K562 (cell line): ENCODE measurements around the gene CDC5L. TPM values are rescaled to one million over a fixed set of nuclear protein-coding genes. Genes with fewer than 3 reads are reported as not detected.

Experiments used
- ARID1B ChIP-seq: fragments of 450-650 bp; IDR thresholded peaks from 2 replicates; pipeline ENCODE4 v1.6.1; 2016; ENCODE audit warnings: antibody characterized with exemption, mild to moderate bottlenecking, inconsistent platforms
- BRF1 ChIP-seq: IDR thresholded peaks from 3 replicates; pipeline ENCODE4 v1.6.1; 2011; ENCODE audit warnings: borderline replicate concordance, mild to moderate bottlenecking; ENCODE audit not compliant: insufficient read length; ENCODE audit errors: extremely low read depth
- GATAD2B ChIP-seq: fragments of 450-650 bp; IDR thresholded peaks from 2 replicates; pipeline ENCODE4 v1.6.1; 2017; ENCODE audit warnings: mild to moderate bottlenecking, borderline replicate concordance
- LEF1 ChIP-seq: fragments of 450-650 bp; IDR thresholded peaks from 2 replicates; pipeline ENCODE4 v1.6.1; 2016; ENCODE audit warnings: mild to moderate bottlenecking
- MED1 ChIP-seq: sonication (generic); formaldehyde crosslinking; IDR thresholded peaks from 2 replicates; pipeline ENCODE4 v1.8.1; 2023; ENCODE audit warnings: missing genetic modification reagents, borderline replicate concordance
- MYC ChIP-seq, 2 experiments: fragments of 250-450 bp in 1 of 2; sonication (Bioruptor Pico) in 1 of 2; IDR thresholded peaks; 2 replicates each; pipeline versions ENCODE4 v1.5.1 to v1.6.1; 2012 to 2021; ENCODE audit warnings: low read depth in 2 of 2, borderline replicate concordance in 1 of 2, improper control_type of control experiment in 1 of 2, low read length in 1 of 2, mild to moderate bottlenecking in 1 of 2, moderate library complexity in 1 of 2
- NRF1 ChIP-seq, 2 experiments: fragments of 450-650 bp; IDR thresholded peaks in 1 of 2; conservative IDR thresholded peaks in 1 of 2; 2 replicates each; pipeline ENCODE4 v1.6.1; 2014; ENCODE audit warnings: mild to moderate bottlenecking in 2 of 2
- REST ChIP-seq, 2 experiments: fragments of 450-650 bp; formaldehyde crosslinking in 1 of 2; IDR thresholded peaks; 2 replicates each; pipeline versions ENCODE4 v1.4.0 to v1.6.1; 2014 to 2020; ENCODE audit warnings: mild to moderate bottlenecking in 2 of 2, borderline replicate concordance in 1 of 2, low read depth in 1 of 2
- ZNF347 ChIP-seq: fragments of 450-650 bp; formaldehyde crosslinking; IDR thresholded peaks from 2 replicates; pipeline ENCODE4 v1.4.0; 2020; ENCODE audit warnings: low read depth, mild to moderate bottlenecking, moderate library complexity
- ZNF398 ChIP-seq: fragments of 250-450 bp; sonication (Bioruptor Pico); IDR thresholded peaks from 2 replicates; pipeline ENCODE4 v1.8.0; 2021; ENCODE audit warnings: moderate library complexity, mild to moderate bottlenecking, inconsistent platforms
- polyA plus RNA-seq, 8 experiments: library from polyadenylated mRNA; depleted of rRNA in 4 of 8; stranded (reverse) in 5 of 8; unstranded in 3 of 8; fragments of >200 nt; fragmentation: Nextera tagmentation in 2 of 8; fragmentation: Illumina TruSeq in 1 of 8; extraction: Ambion mirVana in 2 of 8; extraction: Trizol in 1 of 8; gene quantifications; 2 replicates each; pipeline versions ENCODE4 v1.2.1 to v1.2.3, GENCODE V29; 2011 to 2014; ENCODE audit warnings: inconsistent platforms in 1 of 8, missing spikeins in 1 of 8
- total RNA-seq, 7 experiments: library from RNA; depleted of rRNA in 6 of 7; stranded (reverse); fragments of >200 nt in 6 of 7; fragmentation: Illumina TruSeq in 2 of 7; extraction: Trizol in 2 of 7; gene quantifications; 2 replicates each; pipeline versions ENCODE4 v1.2.1 to v1.2.3, GENCODE V29; 2011 to 2021; ENCODE audit warnings: low replicate concordance in 1 of 7
- TF ChIP-seq, protein P1 (sequence below): IDR thresholded peaks from 2 replicates; pipeline ENCODE4 v1.6.1; 2016; ENCODE audit warnings: missing genetic modification characterization, missing compliant biosample characterization
- TF ChIP-seq, protein P2 (sequence below): fragments of 250-450 bp; sonication (Bioruptor Pico); IDR thresholded peaks from 2 replicates; pipeline ENCODE4 v1.8.0; 2022; ENCODE audit warnings: inconsistent platforms

Gene CDC5L
- total and polyA plus RNA-seq, 9 of the 15 experiments (the other 6 are each of a cell fraction or from before 2014, with no cell fraction given), result 22.3 to 44.2 (median 30.8) TPM

DNA sequence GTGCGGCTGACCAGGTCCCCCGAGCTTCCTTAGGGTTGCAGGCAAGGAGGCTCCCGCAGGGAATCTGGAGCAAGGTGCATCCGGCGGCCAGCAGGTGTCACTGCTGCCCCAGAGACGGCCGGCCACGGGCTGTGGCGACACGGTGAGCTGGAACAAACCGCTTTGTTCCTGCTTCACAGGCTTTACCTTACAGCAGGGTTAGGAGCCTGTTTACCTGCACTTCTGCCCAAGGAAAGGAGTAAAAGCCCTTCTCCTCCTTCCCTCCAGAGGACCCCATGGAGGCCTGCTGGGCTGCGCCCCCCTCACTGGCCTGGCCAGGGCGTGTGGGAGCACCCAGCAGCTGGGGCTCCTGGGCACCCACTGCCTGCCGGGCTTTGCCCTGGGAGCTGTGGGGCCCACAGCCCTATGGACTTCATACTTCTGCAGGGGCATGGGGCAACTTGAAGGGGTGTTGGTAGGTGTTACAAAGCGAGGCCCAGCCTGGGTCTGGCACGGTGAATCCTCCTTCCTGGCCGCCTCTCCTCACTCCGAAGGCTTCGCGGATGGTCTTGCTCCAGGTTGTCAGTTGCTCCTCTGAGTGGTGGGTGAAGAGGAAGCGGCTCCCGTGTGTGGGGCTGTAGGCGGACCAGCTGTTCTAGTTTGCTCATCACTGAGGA is 88.4 kb downstream of the CDC5L start (continued):
- TF ChIP-seq ZNF347 (CRISPR knock-in tag) (no peak), LEF1 (peak; percentile 84; the same call in 1 of the 2 replicates), NRF1 (conservative IDR thresholded peaks at IDR 0.05 in 1 of 2, IDR thresholded peaks at IDR 0.05 in 1 of 2) (peak in 1 of 2 experiments; percentile 29; a peak in 1 of 4 replicates), MYC (IDR thresholded peaks at IDR 0.05; ENCODE audit: low read depth, low read length) (peak; percentile 66), MYC (CRISPR knock-in tag; IDR thresholded peaks at IDR 0.05; ENCODE audit: borderline replicate concordance, low read depth) (no peak), ARID1B (no peak), REST (IDR thresholded peaks at IDR 0.05; ENCODE audit: borderline replicate concordance) (peak; percentile 100), REST (CRISPR knock-in tag; IDR thresholded peaks at IDR 0.05; ENCODE audit: low read depth) (0 out of 2 replicates have a peak, but pooled peaks have one; percentile 5), BRF1 (no peak), ZNF398 (CRISPR knock-in tag) (no peak), MED1 (CRISPR knock-in tag) (no peak), GATAD2B (no peak)
- TF ChIP-seq, protein P1, sequence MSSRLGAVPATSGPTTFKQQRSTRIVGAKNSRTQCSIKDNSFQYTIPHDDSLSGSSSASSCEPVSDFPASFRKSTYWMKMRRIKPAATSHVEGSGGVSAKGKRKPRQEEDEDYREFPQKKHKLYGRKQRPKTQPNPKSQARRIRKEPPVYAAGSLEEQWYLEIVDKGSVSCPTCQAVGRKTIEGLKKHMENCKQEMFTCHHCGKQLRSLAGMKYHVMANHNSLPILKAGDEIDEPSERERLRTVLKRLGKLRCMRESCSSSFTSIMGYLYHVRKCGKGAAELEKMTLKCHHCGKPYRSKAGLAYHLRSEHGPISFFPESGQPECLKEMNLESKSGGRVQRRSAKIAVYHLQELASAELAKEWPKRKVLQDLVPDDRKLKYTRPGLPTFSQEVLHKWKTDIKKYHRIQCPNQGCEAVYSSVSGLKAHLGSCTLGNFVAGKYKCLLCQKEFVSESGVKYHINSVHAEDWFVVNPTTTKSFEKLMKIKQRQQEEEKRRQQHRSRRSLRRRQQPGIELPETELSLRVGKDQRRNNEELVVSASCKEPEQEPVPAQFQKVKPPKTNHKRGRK, result no peak
- TF ChIP-seq, protein P2, sequence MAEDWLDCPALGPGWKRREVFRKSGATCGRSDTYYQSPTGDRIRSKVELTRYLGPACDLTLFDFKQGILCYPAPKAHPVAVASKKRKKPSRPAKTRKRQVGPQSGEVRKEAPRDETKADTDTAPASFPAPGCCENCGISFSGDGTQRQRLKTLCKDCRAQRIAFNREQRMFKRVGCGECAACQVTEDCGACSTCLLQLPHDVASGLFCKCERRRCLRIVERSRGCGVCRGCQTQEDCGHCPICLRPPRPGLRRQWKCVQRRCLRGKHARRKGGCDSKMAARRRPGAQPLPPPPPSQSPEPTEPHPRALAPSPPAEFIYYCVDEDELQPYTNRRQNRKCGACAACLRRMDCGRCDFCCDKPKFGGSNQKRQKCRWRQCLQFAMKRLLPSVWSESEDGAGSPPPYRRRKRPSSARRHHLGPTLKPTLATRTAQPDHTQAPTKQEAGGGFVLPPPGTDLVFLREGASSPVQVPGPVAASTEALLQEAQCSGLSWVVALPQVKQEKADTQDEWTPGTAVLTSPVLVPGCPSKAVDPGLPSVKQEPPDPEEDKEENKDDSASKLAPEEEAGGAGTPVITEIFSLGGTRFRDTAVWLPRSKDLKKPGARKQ (CRISPR knock-in tag), result 0 out of 2 replicates have a peak, but pooled peaks have one; percentile 32
